HepG2 (cell line): ENCODE results near the gene PLCB4. TPM values are rescaled to one million over a fixed set of nuclear protein-coding genes. Genes with fewer than 3 reads are reported as not detected.

Experiments used
- ATAC-seq: fragments of 200-7000 bp; cut with Tn5 transposase; 3 replicates; pipeline ENCODE4 v1.9.1; 2020; ENCODE audit warnings: mild to moderate bottlenecking, moderate library complexity
- BruUV-seq: library from RNA; stranded (reverse); fragments of 400-500 nt; replicated peaks from 2 replicates; lab custom pipeline; 2021; lab: Mats Ljungman, UMichigan
- CTCF ChIA-PET: fragments of 300-600 bp; formaldehyde crosslinking; extraction: SDS; loops from one replicate; lab custom pipeline; 2021; ENCODE audit warnings: low total read pairs, inconsistent platforms, low intra/inter-chr PET ratio; lab: Yijun Ruan, JAX
- POLR2A ChIA-PET: fragments of 350-600 bp; sonication (Branson Sonifier 250); formaldehyde crosslinking; loops from one replicate; lab custom pipeline; 2020; ENCODE audit warnings: antibody characterized with exemption, inconsistent platforms; lab: Yijun Ruan, JAX
- DNase-seq: peaks from one replicate; pipeline ENCODE4 v3.0.0-alpha.2; 2015; ENCODE audit warnings: low spot score
- FAIRE-seq: peaks from 3 replicates; lab custom pipeline; 2011; peaks lifted over from hg19 to GRCh38; lab: Jason Lieb, UNC
- H2AFZ ChIP-seq: one replicate; pipeline ENCODE4 v1.6.1; 2011; ENCODE audit warnings: low read length, inconsistent platforms
- H3K27ac ChIP-seq: fragments of 300-600 bp; 3 replicates; pipeline ENCODE4 v1.8.0; 2011; ENCODE audit warnings: mixed run types, mild to moderate bottlenecking, mixed read lengths, low read length, inconsistent platforms; ENCODE audit not compliant: insufficient read depth; ENCODE audit errors: extremely low read length
- H3K27me3 ChIP-seq, 2 experiments: fragments of 200-600 bp in 1 of 2; 2 replicates in 1 of 2; 3 replicates in 1 of 2; pipeline versions ENCODE4 v1.6.0 to v1.8.0; 2011; ENCODE audit warnings: low read length in 2 of 2, mild to moderate bottlenecking in 2 of 2, moderate library complexity in 2 of 2, inconsistent platforms in 1 of 2; ENCODE audit not compliant: insufficient read depth in 2 of 2, control insufficient read depth in 1 of 2
- H3K36me3 ChIP-seq, 2 experiments: fragments of 200-600 bp in 1 of 2; replicated peaks in 1 of 2; 2 replicates in 1 of 2; 3 replicates in 1 of 2; pipeline versions ENCODE4 v1.5.1 to v1.8.0; 2011; ENCODE audit warnings: low read length in 2 of 2, inconsistent platforms in 1 of 2; ENCODE audit not compliant: insufficient read depth in 2 of 2, control insufficient read depth in 1 of 2
- H3K4me1 ChIP-seq: 2 replicates; pipeline ENCODE4 v1.5.1; 2012; ENCODE audit warnings: low read length, inconsistent platforms; ENCODE audit not compliant: insufficient read depth
- H3K4me2 ChIP-seq: 2 replicates; pipeline ENCODE4 v1.6.0; 2011; ENCODE audit warnings: low read depth, low read length, inconsistent platforms
- H3K4me3 ChIP-seq, 3 experiments: fragments of 200-600 bp in 1 of 3; sonication (generic), shearing (Covaris generic) in 1 of 3; replicated peaks in 1 of 3; 2 replicates each; pipeline ENCODE4 v1.5.1; 2011 to 2016; ENCODE audit warnings: low read length in 3 of 3, inconsistent platforms in 2 of 3, low read depth in 2 of 3, mild to moderate bottlenecking in 2 of 3, control low read depth in 1 of 3, mixed read lengths in 1 of 3; ENCODE audit not compliant: insufficient read depth in 1 of 3
- H3K79me2 ChIP-seq: one replicate; pipeline ENCODE4 v1.6.1; 2011; ENCODE audit warnings: low read length, inconsistent platforms; ENCODE audit not compliant: insufficient read depth
- H3K9ac ChIP-seq: 2 replicates; pipeline ENCODE4 v1.6.0; 2011; ENCODE audit warnings: mild to moderate bottlenecking, low read depth, low read length, inconsistent platforms; ENCODE audit not compliant: insufficient read depth
- H3K9me3 ChIP-seq: 2 replicates; pipeline ENCODE4 v1.5.1; 2012; ENCODE audit warnings: mild to moderate bottlenecking, low read length
- H4K20me1 ChIP-seq: 2 replicates; pipeline ENCODE4 v1.6.0; 2011; ENCODE audit warnings: inconsistent platforms, mild to moderate bottlenecking, low read length, moderate library complexity; ENCODE audit not compliant: insufficient read depth
- BORCS8-MEF2B ChIP-seq: sonication (generic); formaldehyde crosslinking; IDR thresholded peaks from 2 replicates; pipeline ENCODE4 v1.8.0; 2022; ENCODE audit warnings: mild to moderate bottlenecking, missing genetic modification reagents
- CEBPG ChIP-seq: IDR thresholded peaks from 2 replicates; pipeline ENCODE4 v1.6.1; 2016
- POLR2AphosphoS5 ChIP-seq: IDR thresholded peaks from 2 replicates; pipeline ENCODE4 v1.6.1; 2012; ENCODE audit warnings: low read depth, low read length
- RARA ChIP-seq: IDR thresholded peaks from 2 replicates; pipeline ENCODE4 v1.6.1; 2016; ENCODE audit warnings: missing genetic modification reagents, missing compliant biosample characterization
- SNAPC2 ChIP-seq: sonication (generic); formaldehyde crosslinking; IDR thresholded peaks from 2 replicates; pipeline ENCODE4 v1.8.1; 2022; ENCODE audit warnings: mild to moderate bottlenecking, missing genetic modification reagents
- ZNF33A ChIP-seq: sonication (generic); formaldehyde crosslinking; IDR thresholded peaks from 2 replicates; pipeline ENCODE4 v1.5.1; 2020; ENCODE audit warnings: missing genetic modification reagents, mild to moderate bottlenecking, moderate library complexity, borderline replicate concordance
- ZNF672 ChIP-seq: sonication (generic); formaldehyde crosslinking; IDR thresholded peaks from 2 replicates; pipeline ENCODE4 v1.8.1; 2022; ENCODE audit warnings: missing genetic modification reagents
- ZNF839 ChIP-seq: sonication (generic); formaldehyde crosslinking; IDR thresholded peaks from 2 replicates; pipeline ENCODE4 v1.4.0; 2020; ENCODE audit warnings: missing genetic modification reagents, mild to moderate bottlenecking, borderline replicate concordance
- WGBS: methylation state at CpG from one replicate; pipeline ENCODE4 v1.1.6; 2017; ENCODE audit warnings: low lambda C conversion rate; 5-methylcytosine and 5-hydroxymethylcytosine counted together
- in situ Hi-C: cut with HindIII; loops from 2 replicates; pipeline ENCODE4 v1.10.0; 2017; ENCODE audit warnings: low pct_unique_long_range_greater_than_20kb; ENCODE audit not compliant: extremely low pct_ligation_motif_present
- intact Hi-C: fragments of 100-400 bp; cut with micrococcal nuclease; formaldehyde crosslinking; loops from one replicate; pipeline ENCODE4 v1.10.0; 2022; ENCODE audit not compliant: unreplicated experiment
- polyA plus RNA-seq, 8 experiments: library from polyadenylated mRNA; depleted of rRNA in 3 of 8; stranded (reverse) in 7 of 8; unstranded in 1 of 8; fragments of >200 nt; fragmentation: Illumina TruSeq in 4 of 8; extraction: Trizol in 4 of 8; gene quantifications; 2 replicates each; pipeline versions ENCODE4 v1.2.1 to v1.2.3, GENCODE V29; 2011 to 2016; ENCODE audit warnings: low read depth in 4 of 8, missing spikeins in 1 of 8, mixed read lengths in 1 of 8; ENCODE audit not compliant: insufficient read depth in 1 of 8
- total RNA-seq, 5 experiments: library from RNA; depleted of rRNA; stranded (reverse); fragments of >200 nt; fragmentation: Illumina TruSeq; extraction: Trizol; gene quantifications; 2 replicates each; pipeline ENCODE4 v1.2.3, GENCODE V29; 2016; ENCODE audit warnings: low read depth in 1 of 5
- TF ChIP-seq, protein P1 (sequence below): IDR thresholded peaks from 2 replicates; pipeline ENCODE4 v1.6.1; 2016; ENCODE audit warnings: missing genetic modification reagents, missing compliant biosample characterization
- TF ChIP-seq, protein P2 (sequence below): sonication (generic); formaldehyde crosslinking; IDR thresholded peaks from 2 replicates; pipeline ENCODE4 v1.4.0; 2020; ENCODE audit warnings: missing genetic modification reagents
- TF ChIP-seq, protein P3 (sequence below): sonication (generic); formaldehyde crosslinking; IDR thresholded peaks from 2 replicates; pipeline ENCODE4 v1.4.0; 2020; ENCODE audit warnings: mild to moderate bottlenecking, missing genetic modification reagents
- TF ChIP-seq, protein P4 (sequence below): sonication (generic); formaldehyde crosslinking; IDR thresholded peaks from 2 replicates; pipeline ENCODE4 v1.5.0; 2020; ENCODE audit warnings: mild to moderate bottlenecking, missing genetic modification reagents, borderline replicate concordance

The PLCB4 gene
- total and polyA plus RNA-seq, 2 of the 13 experiments (the other 11 are each of a cell fraction or from before 2014, with no cell fraction given) = 0.01 TPM; not detected in 1

DNA sequence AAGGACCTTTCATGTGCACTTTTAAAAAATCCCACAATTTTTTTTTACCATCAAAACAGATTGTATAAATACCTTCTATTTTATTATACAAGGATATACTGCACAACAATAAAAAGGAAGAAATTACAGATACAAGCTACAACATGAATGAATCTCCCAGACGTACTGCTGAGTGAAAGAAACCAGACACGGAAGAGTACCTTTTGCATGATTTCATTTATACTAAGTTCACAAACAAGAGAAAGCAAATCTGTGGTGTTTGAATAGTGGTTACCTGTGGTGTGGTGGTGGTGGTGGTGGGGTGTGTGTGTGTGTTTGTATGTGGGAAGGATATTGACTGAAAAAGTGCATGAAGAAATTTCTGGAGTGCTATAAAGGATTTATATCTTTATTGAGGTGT lies 6.8 kb upstream of the PLCB4 start:
- H3K27ac ChIP-seq = no peak overlapping the region
- WGBS = 32% methylated on average over 2 of the region's 2 CpGs
- no peak for FAIRE-seq
- no peak overlapping the region for H2AFZ ChIP-seq
- POLR2A ChIA-PET = no interaction called here
- no peak overlapping the region for H3K9ac ChIP-seq
- H3K4me2 ChIP-seq = no peak overlapping the region
- H3K4me3 ChIP-seq = no peak overlapping the region
- H3K27me3 ChIP-seq = no peaks in the 10 kb centered on the region; a peak in 1 of 5 replicates
- CTCF ChIA-PET = no interaction called here
- H3K36me3 ChIP-seq = no peaks in the 10 kb centered on the region
- no peak for ATAC-seq
- H3K9me3 ChIP-seq = no peaks in the 10 kb centered on the region
- no peaks in the 10 kb centered on the region for H3K4me1 ChIP-seq
- H4K20me1 ChIP-seq = no peaks in the 10 kb centered on the region
- no TSS peak for BruUV-seq
- in situ Hi-C loops (no loop called here), intact Hi-C loops (no loop called here)
- no peak for DNase-seq
- H3K79me2 ChIP-seq = no peaks in the 10 kb centered on the region
- TF ChIP-seq ZNF33A (CRISPR knock-in tag) = no peak
- TF ChIP-seq CEBPG (CRISPR knock-in tag) = no peak

DNA sequence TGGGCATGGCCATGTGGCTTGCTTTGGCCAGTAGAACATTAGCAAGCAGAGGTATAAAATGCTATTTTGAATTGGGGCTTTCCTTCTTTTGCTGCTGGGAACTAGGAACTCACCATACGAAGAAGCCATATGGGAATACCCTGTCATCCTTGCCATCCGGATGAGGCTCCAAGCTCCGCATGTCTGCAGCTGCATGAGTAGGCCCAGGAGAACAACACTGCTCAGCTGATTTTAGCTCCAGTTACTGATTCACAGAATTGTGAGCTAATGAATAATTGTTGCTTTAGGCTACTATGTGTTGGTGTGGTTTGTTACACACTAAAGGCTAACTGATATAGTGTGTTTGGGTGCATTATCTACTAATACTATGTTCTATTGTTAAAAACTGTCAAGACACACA lies 2.7 kb upstream of the PLCB4 start:
- H3K4me2 ChIP-seq = no peak overlapping the region
- H4K20me1 ChIP-seq = no peaks in the 10 kb centered on the region
- WGBS = 68% methylated on average over 3 of the region's 3 CpGs
- H3K9ac ChIP-seq = no peak overlapping the region
- no peak overlapping the region for H3K4me3 ChIP-seq
- intact Hi-C loops (no loop called here), in situ Hi-C loops (no loop called here)
- 0 out of 2 replicates have a peak, but pooled peaks cover 12% of the 10 kb centered on the region for H3K4me1 ChIP-seq
- H3K79me2 ChIP-seq = no peaks in the 10 kb centered on the region
- ATAC-seq (no peak), DNase-seq (no peak)
- BruUV-seq = no TSS peak
- H3K27me3 ChIP-seq = peaks cover 9 to 36% of the 10 kb centered on the region in 2 experiments; a peak in 4 of 5 replicates
- H3K36me3 ChIP-seq = no peaks in the 10 kb centered on the region
- CTCF ChIA-PET = no interaction called here
- H3K27ac ChIP-seq = no peak overlapping the region
- POLR2A ChIA-PET = no interaction called here
- H2AFZ ChIP-seq = no peak overlapping the region
- no peak for TF ChIP-seq BORCS8-MEF2B (CRISPR knock-in tag)
- TF ChIP-seq, protein P1, sequence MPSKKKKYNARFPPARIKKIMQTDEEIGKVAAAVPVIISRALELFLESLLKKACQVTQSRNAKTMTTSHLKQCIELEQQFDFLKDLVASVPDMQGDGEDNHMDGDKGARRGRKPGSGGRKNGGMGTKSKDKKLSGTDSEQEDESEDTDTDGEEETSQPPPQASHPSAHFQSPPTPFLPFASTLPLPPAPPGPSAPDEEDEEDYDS = no peak
- TF ChIP-seq, protein P2, sequence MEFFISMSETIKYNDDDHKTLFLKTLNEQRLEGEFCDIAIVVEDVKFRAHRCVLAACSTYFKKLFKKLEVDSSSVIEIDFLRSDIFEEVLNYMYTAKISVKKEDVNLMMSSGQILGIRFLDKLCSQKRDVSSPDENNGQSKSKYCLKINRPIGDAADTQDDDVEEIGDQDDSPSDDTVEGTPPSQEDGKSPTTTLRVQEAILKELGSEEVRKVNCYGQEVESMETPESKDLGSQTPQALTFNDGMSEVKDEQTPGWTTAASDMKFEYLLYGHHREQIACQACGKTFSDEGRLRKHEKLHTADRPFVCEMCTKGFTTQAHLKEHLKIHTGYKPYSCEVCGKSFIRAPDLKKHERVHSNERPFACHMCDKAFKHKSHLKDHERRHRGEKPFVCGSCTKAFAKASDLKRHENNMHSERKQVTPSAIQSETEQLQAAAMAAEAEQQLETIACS = no peak
- TF ChIP-seq ZNF672 = no peak
- TF ChIP-seq ZNF839 (CRISPR knock-in tag) = no peak
- TF ChIP-seq, protein P3, sequence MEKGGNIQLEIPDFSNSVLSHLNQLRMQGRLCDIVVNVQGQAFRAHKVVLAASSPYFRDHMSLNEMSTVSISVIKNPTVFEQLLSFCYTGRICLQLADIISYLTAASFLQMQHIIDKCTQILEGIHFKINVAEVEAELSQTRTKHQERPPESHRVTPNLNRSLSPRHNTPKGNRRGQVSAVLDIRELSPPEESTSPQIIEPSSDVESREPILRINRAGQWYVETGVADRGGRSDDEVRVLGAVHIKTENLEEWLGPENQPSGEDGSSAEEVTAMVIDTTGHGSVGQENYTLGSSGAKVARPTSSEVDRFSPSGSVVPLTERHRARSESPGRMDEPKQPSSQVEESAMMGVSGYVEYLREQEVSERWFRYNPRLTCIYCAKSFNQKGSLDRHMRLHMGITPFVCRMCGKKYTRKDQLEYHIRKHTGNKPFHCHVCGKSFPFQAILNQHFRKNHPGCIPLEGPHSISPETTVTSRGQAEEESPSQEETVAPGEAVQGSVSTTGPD (CRISPR knock-in tag) = no peak
- TF ChIP-seq POLR2AphosphoS5 = no peak
- TF ChIP-seq SNAPC2 (CRISPR knock-in tag) = no peak
- TF ChIP-seq RARA (CRISPR knock-in tag) = no peak
- TF ChIP-seq, protein P4, sequence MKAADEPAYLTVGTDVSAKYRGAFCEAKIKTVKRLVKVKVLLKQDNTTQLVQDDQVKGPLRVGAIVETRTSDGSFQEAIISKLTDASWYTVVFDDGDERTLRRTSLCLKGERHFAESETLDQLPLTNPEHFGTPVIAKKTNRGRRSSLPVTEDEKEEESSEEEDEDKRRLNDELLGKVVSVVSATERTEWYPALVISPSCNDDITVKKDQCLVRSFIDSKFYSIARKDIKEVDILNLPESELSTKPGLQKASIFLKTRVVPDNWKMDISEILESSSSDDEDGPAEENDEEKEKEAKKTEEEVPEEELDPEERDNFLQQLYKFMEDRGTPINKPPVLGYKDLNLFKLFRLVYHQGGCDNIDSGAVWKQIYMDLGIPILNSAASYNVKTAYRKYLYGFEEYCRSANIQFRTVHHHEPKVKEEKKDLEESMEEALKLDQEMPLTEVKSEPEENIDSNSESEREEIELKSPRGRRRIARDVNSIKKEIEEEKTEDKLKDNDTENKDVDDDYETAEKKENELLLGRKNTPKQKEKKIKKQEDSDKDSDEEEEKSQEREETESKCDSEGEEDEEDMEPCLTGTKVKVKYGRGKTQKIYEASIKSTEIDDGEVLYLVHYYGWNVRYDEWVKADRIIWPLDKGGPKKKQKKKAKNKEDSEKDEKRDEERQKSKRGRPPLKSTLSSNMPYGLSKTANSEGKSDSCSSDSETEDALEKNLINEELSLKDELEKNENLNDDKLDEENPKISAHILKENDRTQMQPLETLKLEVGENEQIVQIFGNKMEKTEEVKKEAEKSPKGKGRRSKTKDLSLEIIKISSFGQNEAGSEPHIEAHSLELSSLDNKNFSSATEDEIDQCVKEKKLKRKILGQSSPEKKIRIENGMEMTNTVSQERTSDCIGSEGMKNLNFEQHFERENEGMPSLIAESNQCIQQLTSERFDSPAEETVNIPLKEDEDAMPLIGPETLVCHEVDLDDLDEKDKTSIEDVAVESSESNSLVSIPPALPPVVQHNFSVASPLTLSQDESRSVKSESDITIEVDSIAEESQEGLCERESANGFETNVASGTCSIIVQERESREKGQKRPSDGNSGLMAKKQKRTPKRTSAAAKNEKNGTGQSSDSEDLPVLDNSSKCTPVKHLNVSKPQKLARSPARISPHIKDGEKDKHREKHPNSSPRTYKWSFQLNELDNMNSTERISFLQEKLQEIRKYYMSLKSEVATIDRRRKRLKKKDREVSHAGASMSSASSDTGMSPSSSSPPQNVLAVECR = no peak
- TF ChIP-seq, all 625 proteins: peak for 0
- no peak for FAIRE-seq
- no peaks in the 10 kb centered on the region for H3K9me3 ChIP-seq
